ENCODE data around the gene SDR42E1. TPM values are rescaled to one million over a fixed set of nuclear protein-coding genes. Genes with fewer than 3 reads are reported as not detected.

The SDR42E1 gene
- 0.02 and 0.04 TPM in 2 replicates for total RNA-seq
- long read RNA-seq: 0 reads

DNA sequence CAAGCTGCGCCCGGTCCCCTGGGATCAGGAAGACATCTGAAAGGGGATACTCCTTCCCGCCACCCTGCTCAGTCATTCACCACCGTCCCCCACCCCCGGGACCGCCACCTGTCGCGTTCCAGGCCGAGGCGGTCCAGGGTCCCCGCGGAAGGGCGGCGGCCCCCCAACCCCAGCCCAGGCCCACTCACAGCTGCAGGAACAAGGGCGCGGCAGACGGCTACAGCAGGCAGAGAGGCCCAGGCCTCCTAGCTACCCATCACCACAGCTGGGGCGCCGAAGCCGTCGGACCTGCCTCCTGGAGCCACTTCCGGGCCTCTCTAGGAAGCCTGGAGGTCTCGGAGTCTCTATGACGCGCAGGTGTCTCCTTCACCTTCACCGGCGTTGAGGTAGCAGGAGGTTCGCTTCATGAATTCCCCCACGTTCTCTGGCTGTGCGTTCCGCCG lies at the start of gene SDR42E1:
Gene SDR42E1, minus strand, starts transcription at position 272 of the 443 bp plus-strand sequence. CDS start 10,612 bp downstream, outside the sequence.
- Mint-ChIP-seq H3K4me3 (ENCODE audit: low read depth) (no peak within 1 kb of the TSS), H3K36me3 (ENCODE audit: insufficient read depth) (peaks cover 6% of the 10 kb centered on the region), H3K9me3 (ENCODE audit: low read depth) (peaks cover 19% of the 10 kb centered on the region), H3K27me3 (no peaks in the 10 kb centered on the region), H3K27ac (no peak within 1 kb of the TSS), H3K4me1 (ENCODE audit: low read depth) (no peaks in the 10 kb centered on the region)
- no peak for TF ChIP-seq CTCF (IDR thresholded peaks at IDR 0.05; ENCODE audit: unreplicated experiment)
- DNase-seq (ENCODE audit: low spot score, unreplicated experiment): no peak

GRCh38 chr16:82059983-82060421 lies 48.7 kb upstream of the SDR42E1 start:
- TF ChIP-seq CTCF (IDR thresholded peaks at IDR 0.05; ENCODE audit: unreplicated experiment): no peak
- no peak overlapping the region for H3K4me3 Mint-ChIP-seq (ENCODE audit: low read depth)
- H3K4me1 Mint-ChIP-seq (ENCODE audit: low read depth): peaks cover 13% of the 10 kb centered on the region
- H3K9me3 Mint-ChIP-seq (ENCODE audit: low read depth): peaks cover 4% of the 10 kb centered on the region
- H3K27ac Mint-ChIP-seq: no peak overlapping the region
- no peaks in the 10 kb centered on the region for H3K27me3 Mint-ChIP-seq
- DNase-seq (ENCODE audit: low spot score, unreplicated experiment): no peak
- H3K36me3 Mint-ChIP-seq (ENCODE audit: insufficient read depth): no peaks in the 10 kb centered on the region

GRCh38 chr16:82059161-82059982 lies 48.1 kb upstream of the SDR42E1 start:
- no peak for DNase-seq (ENCODE audit: low spot score, unreplicated experiment)
- Mint-ChIP-seq H3K4me1 (ENCODE audit: low read depth) (peaks cover 13% of the 10 kb centered on the region), H3K27me3 (no peaks in the 10 kb centered on the region), H3K27ac (no peak overlapping the region), H3K9me3 (ENCODE audit: low read depth) (peaks cover 2% of the 10 kb centered on the region), H3K36me3 (ENCODE audit: insufficient read depth) (no peaks in the 10 kb centered on the region), H3K4me3 (ENCODE audit: low read depth) (no peak overlapping the region)
- no peak for TF ChIP-seq CTCF (IDR thresholded peaks at IDR 0.05; ENCODE audit: unreplicated experiment)

DNA sequence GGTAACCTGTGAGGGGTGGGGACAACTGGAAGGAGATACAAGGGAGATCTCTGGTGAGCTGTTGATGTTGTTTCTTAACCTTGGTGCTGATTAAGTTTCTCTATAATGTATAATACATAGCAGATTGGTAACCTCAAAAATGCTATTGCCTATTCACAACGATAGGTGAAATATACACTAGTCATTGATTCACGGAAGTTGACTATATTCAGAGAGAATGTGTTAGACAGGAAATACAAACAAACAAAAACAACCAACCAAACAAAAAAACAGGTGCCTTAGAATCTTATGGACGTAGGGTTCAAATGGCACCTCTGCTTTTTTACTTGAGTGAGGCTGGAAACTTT lies 45.3 kb upstream of the SDR42E1 start:
- DNase-seq (ENCODE audit: low spot score, unreplicated experiment): no peak
- Mint-ChIP-seq H3K27me3 (no peaks in the 10 kb centered on the region), H3K4me1 (ENCODE audit: low read depth) (peaks cover 13% of the 10 kb centered on the region), H3K27ac (no peak overlapping the region), H3K4me3 (ENCODE audit: low read depth) (no peak overlapping the region), H3K9me3 (ENCODE audit: low read depth) (no peaks in the 10 kb centered on the region), H3K36me3 (ENCODE audit: insufficient read depth) (no peaks in the 10 kb centered on the region)
- TF ChIP-seq CTCF (IDR thresholded peaks at IDR 0.05; ENCODE audit: unreplicated experiment): no peak

- H3K36me3 Mint-ChIP-seq (ENCODE audit: insufficient read depth): no peaks in the 10 kb centered on the region
- H3K27ac Mint-ChIP-seq: no peak overlapping the region
- no peaks in the 10 kb centered on the region for H3K27me3 Mint-ChIP-seq
- H3K4me3 Mint-ChIP-seq (ENCODE audit: low read depth): no peak overlapping the region
- no peaks in the 10 kb centered on the region for H3K9me3 Mint-ChIP-seq (ENCODE audit: low read depth)
- no peak for TF ChIP-seq CTCF (IDR thresholded peaks at IDR 0.05; ENCODE audit: unreplicated experiment)
- H3K4me1 Mint-ChIP-seq (ENCODE audit: low read depth): peaks cover 18% of the 10 kb centered on the region
- no peak for DNase-seq (ENCODE audit: low spot score, unreplicated experiment)
Observed at GRCh38 chr16:82055728-82056549, 44.7 kb upstream of the SDR42E1 start.

Measured in progenitor cell of endocrine pancreas (in vitro differentiated cells).